ENCODE measurements around the gene PEAK1. TPM values are rescaled to one million over a fixed set of nuclear protein-coding genes. Genes with fewer than 3 reads are reported as not detected.

The PEAK1 gene
- total RNA-seq, 4 donors from 2014 or later, result 91.8 to 170 (median 123) TPM

- no peaks in the 10 kb centered on the region for H3K9me3 ChIP-seq
- H3K4me3 ChIP-seq, result no peak overlapping the region
- no peaks in the 10 kb centered on the region for H3K27me3 ChIP-seq
- DNase-seq (ENCODE audit: extremely low spot score), result no peak
- intact Hi-C loops (cut with DNase I), result no loop called here
- H3K4me1 ChIP-seq, result peaks cover 0 to 11% (median 5%) of the 10 kb centered on the region in 4 donors
- no peak for TF ChIP-seq EP300 (IDR thresholded peaks at IDR 0.05)
- TF ChIP-seq POLR2AphosphoS5 (IDR thresholded peaks at IDR 0.05), result no peak
- no peak for TF ChIP-seq POLR2A (IDR thresholded peaks at IDR 0.05; ENCODE audit: low read depth)
- TF ChIP-seq, protein P1, sequence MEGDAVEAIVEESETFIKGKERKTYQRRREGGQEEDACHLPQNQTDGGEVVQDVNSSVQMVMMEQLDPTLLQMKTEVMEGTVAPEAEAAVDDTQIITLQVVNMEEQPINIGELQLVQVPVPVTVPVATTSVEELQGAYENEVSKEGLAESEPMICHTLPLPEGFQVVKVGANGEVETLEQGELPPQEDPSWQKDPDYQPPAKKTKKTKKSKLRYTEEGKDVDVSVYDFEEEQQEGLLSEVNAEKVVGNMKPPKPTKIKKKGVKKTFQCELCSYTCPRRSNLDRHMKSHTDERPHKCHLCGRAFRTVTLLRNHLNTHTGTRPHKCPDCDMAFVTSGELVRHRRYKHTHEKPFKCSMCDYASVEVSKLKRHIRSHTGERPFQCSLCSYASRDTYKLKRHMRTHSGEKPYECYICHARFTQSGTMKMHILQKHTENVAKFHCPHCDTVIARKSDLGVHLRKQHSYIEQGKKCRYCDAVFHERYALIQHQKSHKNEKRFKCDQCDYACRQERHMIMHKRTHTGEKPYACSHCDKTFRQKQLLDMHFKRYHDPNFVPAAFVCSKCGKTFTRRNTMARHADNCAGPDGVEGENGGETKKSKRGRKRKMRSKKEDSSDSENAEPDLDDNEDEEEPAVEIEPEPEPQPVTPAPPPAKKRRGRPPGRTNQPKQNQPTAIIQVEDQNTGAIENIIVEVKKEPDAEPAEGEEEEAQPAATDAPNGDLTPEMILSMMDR (IDR thresholded peaks at IDR 0.05), result no peak
- 98% methylated on average over 1 of the region's 1 CpG for WGBS
- no peak overlapping the region for H3K27ac ChIP-seq (replicated peaks in 1 of 4)
- peaks cover 0 to 8% (median 0%) of the 10 kb centered on the region in 4 donors for H3K36me3 ChIP-seq
Observed at GRCh38 chr15:77219841-77220240, 200.1 kb downstream of the PEAK1 start.

GRCh38 chr15:77209221-77209620 lies 210.7 kb downstream of the PEAK1 start:
- Histone ChIP-seq H3K27ac (replicated peaks in 1 of 4) (no peak overlapping the region), H3K27me3 (no peaks in the 10 kb centered on the region), H3K4me3 (no peak overlapping the region), H3K36me3 (peaks cover 0 to 8% (median 0%) of the 10 kb centered on the region in 4 donors), H3K9me3 (no peaks in the 10 kb centered on the region), H3K4me1 (no peaks in the 10 kb centered on the region)
- WGBS, result 91% methylated on average over 2 of the region's 2 CpGs
- TF ChIP-seq POLR2AphosphoS5 (IDR thresholded peaks at IDR 0.05), result no peak
- no peak for TF ChIP-seq POLR2A (IDR thresholded peaks at IDR 0.05; ENCODE audit: low read depth)
- TF ChIP-seq, protein P1 (IDR thresholded peaks at IDR 0.05), result no peak
- TF ChIP-seq EP300 (IDR thresholded peaks at IDR 0.05), result no peak
- intact Hi-C loops (cut with DNase I), result no loop called here
- DNase-seq (ENCODE audit: extremely low spot score), result no peak

DNA sequence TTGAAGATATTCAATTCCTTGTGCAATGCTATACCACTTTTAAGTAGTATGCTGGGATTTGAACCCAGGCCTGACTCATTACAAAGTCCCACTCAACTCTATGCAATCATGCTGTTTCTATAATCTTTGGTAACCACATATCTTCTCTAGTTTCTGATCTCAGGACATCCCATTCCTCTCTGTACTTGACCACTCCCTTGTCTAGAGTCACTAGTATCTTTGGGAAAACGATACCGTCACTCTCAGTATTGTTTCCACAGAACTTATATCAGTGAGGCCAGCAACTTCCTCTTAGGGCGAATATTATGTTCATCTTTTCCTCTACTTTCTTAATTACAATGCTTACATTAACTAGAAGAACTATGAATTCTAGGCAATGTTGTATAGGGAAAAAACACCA lies 211.7 kb downstream of the PEAK1 start:
- Histone ChIP-seq H3K27me3 (no peaks in the 10 kb centered on the region), H3K36me3 (peaks cover 0 to 8% (median 0%) of the 10 kb centered on the region in 4 donors), H3K4me3 (no peak overlapping the region), H3K9me3 (no peaks in the 10 kb centered on the region), H3K27ac (replicated peaks in 1 of 4) (no peak overlapping the region), H3K4me1 (no peaks in the 10 kb centered on the region)
- WGBS, result 95% methylated on average over 3 of the region's 3 CpGs
- no peak for TF ChIP-seq POLR2AphosphoS5 (IDR thresholded peaks at IDR 0.05)
- TF ChIP-seq, protein P1 (IDR thresholded peaks at IDR 0.05), result no peak
- TF ChIP-seq EP300 (IDR thresholded peaks at IDR 0.05), result no peak
- TF ChIP-seq POLR2A (IDR thresholded peaks at IDR 0.05; ENCODE audit: low read depth), result no peak
- intact Hi-C loops (cut with DNase I), result no loop called here
- no peak for DNase-seq (ENCODE audit: extremely low spot score)

DNA sequence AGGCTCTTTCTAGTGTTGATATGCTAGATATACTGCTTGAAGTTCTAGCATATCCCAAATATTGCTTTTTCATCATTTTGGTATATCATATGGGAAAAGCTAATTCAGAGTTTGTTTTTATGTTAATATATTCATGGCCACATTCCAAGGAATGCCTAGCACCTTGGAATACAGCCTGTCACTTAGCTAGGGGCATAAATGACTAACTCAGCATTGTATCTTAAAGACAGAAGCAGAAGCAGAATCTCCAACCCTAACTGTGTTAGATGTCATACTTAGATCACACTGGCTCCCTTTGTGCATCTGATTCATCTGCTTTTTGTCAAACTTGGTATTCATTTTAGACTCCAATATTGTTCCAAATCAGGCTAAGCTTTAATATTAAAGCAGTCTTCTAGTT lies 218.2 kb downstream of the PEAK1 start:
- Histone ChIP-seq H3K4me3 (no peak overlapping the region), H3K27ac (replicated peaks in 1 of 4) (no peak overlapping the region), H3K27me3 (no peaks in the 10 kb centered on the region), H3K9me3 (peaks cover 0 to 14% (median 7%) of the 10 kb centered on the region in 4 donors), H3K36me3 (peaks cover 4 to 21% (median 15%) of the 10 kb centered on the region in 4 donors), H3K4me1 (no peaks in the 10 kb centered on the region)
- intact Hi-C loops (cut with DNase I), result no loop called here
- DNase-seq (ENCODE audit: extremely low spot score), result no peak
- no peak for TF ChIP-seq POLR2AphosphoS5 (IDR thresholded peaks at IDR 0.05)
- TF ChIP-seq EP300 (IDR thresholded peaks at IDR 0.05), result no peak
- TF ChIP-seq POLR2A (IDR thresholded peaks at IDR 0.05; ENCODE audit: low read depth), result no peak
- TF ChIP-seq, protein P1 (IDR thresholded peaks at IDR 0.05), result no peak

GRCh38 chr15:77196381-77196780 lies 223.5 kb downstream of the PEAK1 start:
- intact Hi-C loops (cut with DNase I), result no loop called here
- Histone ChIP-seq H3K9me3 (peaks cover 0 to 14% (median 7%) of the 10 kb centered on the region in 4 donors), H3K27me3 (no peaks in the 10 kb centered on the region), H3K4me3 (no peak overlapping the region), H3K27ac (replicated peaks in 1 of 4) (no peak overlapping the region), H3K36me3 (peaks cover 4 to 21% (median 15%) of the 10 kb centered on the region in 4 donors), H3K4me1 (peaks cover 0 to 5% (median 0%) of the 10 kb centered on the region in 4 donors)
- no peak for DNase-seq (ENCODE audit: extremely low spot score)
- no peak for TF ChIP-seq EP300 (IDR thresholded peaks at IDR 0.05)
- no peak for TF ChIP-seq POLR2AphosphoS5 (IDR thresholded peaks at IDR 0.05)
- no peak for TF ChIP-seq POLR2A (IDR thresholded peaks at IDR 0.05; ENCODE audit: low read depth)
- TF ChIP-seq, protein P1 (IDR thresholded peaks at IDR 0.05), result no peak
